Measurements from ENCODE around the gene TAF1A.

DNA sequence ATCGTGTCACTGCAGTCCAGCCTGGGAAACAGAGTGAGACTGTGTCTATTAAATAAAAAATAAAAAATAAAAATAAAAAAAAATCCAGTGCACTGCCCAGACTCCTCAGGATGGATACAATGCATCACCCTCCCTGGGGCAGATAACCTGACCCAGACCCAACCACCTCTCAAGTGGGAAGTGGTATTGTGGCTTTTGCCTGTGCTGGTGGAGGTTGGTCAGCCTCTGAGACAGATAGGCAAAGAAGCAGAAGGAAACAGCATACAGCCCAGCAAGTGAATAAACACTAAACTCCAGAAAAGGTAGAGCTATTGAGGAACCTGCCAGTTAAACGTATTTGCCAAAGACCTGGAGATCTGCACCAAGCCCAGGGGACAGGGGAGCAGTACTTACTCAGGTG is 63.8 kb downstream of the TAF1A start:
- TF ChIP-seq POLR2A (IDR thresholded peaks at IDR 0.05) (no peak), CTCF (IDR thresholded peaks at IDR 0.05) (no peak), POLR2AphosphoS5 (IDR thresholded peaks at IDR 0.05) (no peak)

Data from gastroesophageal sphincter (tissue), 3 donors.